IMR-90 (cell line): Measurements from ENCODE around the gene TMEM229A. TPM values are rescaled to one million over a fixed set of nuclear protein-coding genes. Genes with fewer than 3 reads are reported as not detected.

Experiments
- ATAC-seq: fragments of 200-7000 bp; cut with Tn5 transposase; 2 replicates; pipeline ENCODE4 v1.9.1; 2020; ENCODE audit warnings: low read depth, mild to moderate bottlenecking, moderate library complexity
- BruUV-seq: library from RNA; stranded (reverse); fragments of 400-500 nt; replicated peaks from 2 replicates; lab custom pipeline; 2021; lab: Mats Ljungman, UMichigan
- CTCF ChIA-PET: fragments of 300-600 bp; formaldehyde crosslinking; extraction: SDS; loops from one replicate; lab custom pipeline; 2021; ENCODE audit warnings: antibody characterized with exemption; lab: Yijun Ruan, JAX
- POLR2A ChIA-PET: fragments of 300-600 bp; sonication (Branson Sonifier 250); formaldehyde crosslinking; loops from one replicate; lab custom pipeline; 2022; ENCODE audit warnings: antibody characterized with exemption; ENCODE audit not compliant: unreplicated experiment; lab: Charles Lee
- DNase-seq: peaks from one replicate; pipeline ENCODE4 v3.0.0; 2013
- H2AFZ ChIP-seq: replicated peaks from 2 replicates; pipeline ENCODE3; 2013; ENCODE audit warnings: low read length, mild to moderate bottlenecking; ENCODE audit not compliant: poor library complexity
- H2AK5ac ChIP-seq: 2 replicates; pipeline ENCODE4 v1.6.1; 2013; ENCODE audit warnings: low read depth, low read length, inconsistent platforms
- H2AK9ac ChIP-seq: replicated peaks from 2 replicates; pipeline ENCODE3; 2013; ENCODE audit warnings: mild to moderate bottlenecking, low read depth, low read length, moderate library complexity; ENCODE audit not compliant: poor library complexity
- H2BK120ac ChIP-seq: 2 replicates; pipeline ENCODE4 v1.6.1; 2013; ENCODE audit warnings: low read depth, low read length, inconsistent platforms
- H2BK15ac ChIP-seq: 3 replicates; pipeline ENCODE4 v1.6.1; 2013; ENCODE audit warnings: low read depth, low read length, inconsistent platforms
- H2BK20ac ChIP-seq: 2 replicates; pipeline ENCODE4 v1.6.1; 2013; ENCODE audit warnings: low read depth, mild to moderate bottlenecking, inconsistent platforms, low read length, moderate library complexity
- H2BK5ac ChIP-seq: 2 replicates; pipeline ENCODE4 v1.6.1; 2013; ENCODE audit warnings: mild to moderate bottlenecking, low read depth, low read length, inconsistent platforms; ENCODE audit not compliant: poor library complexity, severe bottlenecking
- H3K14ac ChIP-seq: replicated peaks from 2 replicates; pipeline ENCODE4 v1.6.1; 2013; ENCODE audit warnings: low read depth, low read length, inconsistent platforms
- H3K18ac ChIP-seq: 2 replicates; pipeline ENCODE4 v1.6.1; 2013; ENCODE audit warnings: low read depth, low read length, control low read depth
- H3K23ac ChIP-seq: 2 replicates; pipeline ENCODE4 v1.6.1; 2013; ENCODE audit warnings: low read depth, low read length, inconsistent platforms
- H3K27ac ChIP-seq: 2 replicates; pipeline ENCODE4 v1.5.1; 2013; ENCODE audit warnings: mild to moderate bottlenecking, control low read depth, low read length; ENCODE audit not compliant: insufficient read depth
- H3K27me3 ChIP-seq: 2 replicates; pipeline ENCODE4 v1.6.1; 2013; ENCODE audit warnings: low read length; ENCODE audit not compliant: control insufficient read depth, insufficient read depth
- H3K36me3 ChIP-seq: 2 replicates; pipeline ENCODE4 v1.6.1; 2013; ENCODE audit warnings: low read length, mixed read lengths; ENCODE audit not compliant: control insufficient read depth, insufficient read depth
- H3K4ac ChIP-seq: 2 replicates; pipeline ENCODE4 v1.6.1; 2013; ENCODE audit warnings: low read depth, low read length, inconsistent platforms
- H3K4me1 ChIP-seq: 2 replicates; pipeline ENCODE4 v1.6.1; 2013; ENCODE audit warnings: low read length, mixed read lengths; ENCODE audit not compliant: control insufficient read depth, insufficient read depth
- H3K4me2 ChIP-seq: 2 replicates; pipeline ENCODE4 v1.6.1; 2013; ENCODE audit warnings: low read depth, mild to moderate bottlenecking, control low read depth, low read length, moderate library complexity
- H3K4me3 ChIP-seq: 2 replicates; pipeline ENCODE4 v1.5.1; 2013; ENCODE audit warnings: low read depth, mild to moderate bottlenecking, control low read depth, low read length, moderate library complexity; ENCODE audit not compliant: insufficient read depth
- H3K56ac ChIP-seq: 2 replicates; pipeline ENCODE4 v1.6.1; 2013; ENCODE audit warnings: low read length, inconsistent platforms; ENCODE audit not compliant: insufficient read depth; ENCODE audit errors: extremely low read depth
- H3K79me1 ChIP-seq, 2 experiments: 2 replicates each; pipeline ENCODE4 v1.6.1; 2013; ENCODE audit warnings: low read length in 2 of 2, inconsistent platforms in 1 of 2, low read depth in 1 of 2
- H3K9ac ChIP-seq: 2 replicates; pipeline ENCODE4 v1.6.1; 2013; ENCODE audit warnings: low read depth, low read length, control low read depth
- H3K9me1 ChIP-seq: 2 replicates; pipeline ENCODE4 v1.6.1; 2013; ENCODE audit warnings: low read length, inconsistent platforms; ENCODE audit not compliant: insufficient read depth
- H3K9me3 ChIP-seq: 2 replicates; pipeline ENCODE4 v1.6.1; 2013; ENCODE audit warnings: low read length; ENCODE audit not compliant: control insufficient read depth, insufficient read depth
- H4K20me1 ChIP-seq: 2 replicates; pipeline ENCODE4 v1.6.1; 2013; ENCODE audit warnings: low read length, inconsistent platforms; ENCODE audit not compliant: insufficient read depth
- H4K5ac ChIP-seq: 2 replicates; pipeline ENCODE4 v1.6.1; 2013; ENCODE audit warnings: mild to moderate bottlenecking, low read depth, low read length, control low read depth
- H4K8ac ChIP-seq, 2 experiments: 2 replicates each; pipeline ENCODE4 v1.6.1; 2013; ENCODE audit warnings: low read depth in 2 of 2, low read length in 2 of 2, control low read depth in 1 of 2, inconsistent platforms in 1 of 2
- H4K91ac ChIP-seq: 2 replicates; pipeline ENCODE4 v1.6.1; 2013; ENCODE audit warnings: low read depth, low read length, inconsistent platforms; ENCODE audit not compliant: insufficient read depth
- CEBPB ChIP-seq: IDR thresholded peaks from 2 replicates; pipeline ENCODE4 v1.6.1; 2012; ENCODE audit warnings: low read depth, low read length, improper control_type of control experiment
- RFX5 ChIP-seq: IDR thresholded peaks from 2 replicates; pipeline ENCODE4 v1.8.0; 2012; ENCODE audit warnings: low read depth, mild to moderate bottlenecking, low read length, moderate library complexity
- dilution Hi-C: fragments of 300-500 bp; cut with HindIII; formaldehyde crosslinking; loops from one replicate; pipeline ENCODE4 v1.14.3; 2018; ENCODE audit warnings: low sequenced_read_pairs; ENCODE audit not compliant: unreplicated experiment
- in situ Hi-C: fragments of 300-500 bp; cut with MboI; formaldehyde crosslinking; loops from 3 replicates; pipeline ENCODE4 v1.14.3; 2019; ENCODE audit warnings: low sequenced_read_pairs, inconsistent platforms, mixed read lengths
- intact Hi-C: fragments of 100-400 bp; cut with micrococcal nuclease; formaldehyde crosslinking; loops from 2 replicates; pipeline ENCODE4 v1.10.0; 2022
- polyA plus RNA-seq, 3 experiments: library from polyadenylated mRNA; depleted of rRNA; stranded (reverse); fragments of >200 nt; gene quantifications; 2 replicates each; pipeline ENCODE4 v1.2.3, GENCODE V29; 2012; ENCODE audit warnings: low replicate concordance in 1 of 3
- total RNA-seq: library from RNA; depleted of rRNA; stranded (reverse); fragments of >200 nt; gene quantifications from 2 replicates; pipeline ENCODE4 v1.2.3, GENCODE V29; 2012

TMEM229A gene
- total and polyA plus RNA-seq, 2 of the 4 experiments (the other 2 are of a cell fraction): not detected

GRCh38 chr7:124076841-124077240 lies 44.0 kb upstream of the TMEM229A start:
- Histone ChIP-seq H2AFZ (no peak overlapping the region), H3K9me3 (no peaks in the 10 kb centered on the region), H3K56ac (no peak overlapping the region), H3K14ac (no peak overlapping the region), H2AK9ac (no peak overlapping the region), H2BK5ac (no peak overlapping the region), H3K79me1 (no peaks in the 10 kb centered on the region), H3K27ac (no peak overlapping the region), H3K9me1 (peaks cover 4% of the 10 kb centered on the region), H4K91ac (no peak overlapping the region), H3K4me1 (peaks cover 6% of the 10 kb centered on the region), H3K18ac (no peak overlapping the region), H4K5ac (no peak overlapping the region), H3K36me3 (no peaks in the 10 kb centered on the region), H3K27me3 (peaks cover 2% of the 10 kb centered on the region; the same call in 1 of the 2 replicates), H3K4me2 (no peak overlapping the region), H4K20me1 (peaks cover 3% of the 10 kb centered on the region; the same call in 1 of the 2 replicates), H2BK15ac (no peak overlapping the region), H4K8ac (no peak overlapping the region), H2BK120ac (no peak overlapping the region), H3K9ac (no peak overlapping the region), H2AK5ac (no peak overlapping the region), H3K23ac (no peak overlapping the region), H3K4me3 (no peak overlapping the region), H2BK20ac (no peak overlapping the region), H3K4ac (no peak overlapping the region)
- ChIA-PET POLR2A (no interaction called here), CTCF (no interaction called here)
- in situ Hi-C loops (no loop called here), dilution Hi-C loops (no loop called here), intact Hi-C loops (loop anchor here (10.0 kb wide), 2 partner anchors 282 to 378 kb away; no protein-coding TSS in a partner anchor)
- TF ChIP-seq RFX5 (no peak), CEBPB (peak; percentile 52; the same call in 1 of the 2 replicates)
- BruUV-seq: no TSS peak
- ATAC-seq (no peak), DNase-seq (no peak)
